Measurements from ENCODE around the gene COBL.

DNA sequence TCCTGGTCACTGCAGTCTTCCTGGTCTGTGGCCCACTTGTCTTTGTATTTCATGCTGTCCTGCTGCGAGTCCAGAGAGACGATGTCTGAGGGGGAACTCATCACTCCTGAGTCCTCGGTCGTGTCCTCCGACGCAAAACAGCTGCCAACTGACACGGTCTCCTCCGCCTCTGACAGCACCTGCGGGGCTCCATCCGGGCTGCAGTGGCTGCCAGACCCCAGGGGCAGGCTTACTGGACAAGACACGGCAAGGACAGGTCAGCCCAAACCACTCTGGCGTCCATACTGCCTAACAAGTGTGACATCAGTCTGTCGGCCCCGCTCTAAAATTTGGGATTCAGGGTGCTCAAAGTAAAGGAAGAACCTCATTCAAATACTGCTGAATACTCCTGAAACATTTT is 273.1 kb downstream of the COBL start:
- TF ChIP-seq CTCF (optimal IDR thresholded peaks at IDR 0.05 in 1 of 3, IDR thresholded peaks at IDR 0.05 in 1 of 3, conservative IDR thresholded peaks at IDR 0.05 in 1 of 3; ENCODE audit: extremely low read depth in 1 of 3, insufficient read depth in 2 of 3, low read length in 3 of 3) (no peak), EZH2 (IDR thresholded peaks at IDR 0.05; ENCODE audit: low read length) (no peak)
